GM18502 (cell line): ENCODE data around the gene SETD1B.
A peak's percentile ranks its signal among the peaks of the same experiment; 100 is the strongest.
"Not testable (repeated sequence)": the region's sequence is repeated elsewhere in the genome, so short reads cannot be mapped to it uniquely, and the experiment has no call there.

Experiments used
- ATAC-seq: cut with Tn5 transposase; IDR thresholded peaks from one replicate; pipeline ENCODE4 v1.9.1; 2021; ENCODE audit warnings: mild to moderate bottlenecking; ENCODE audit not compliant: unreplicated experiment, poor library complexity

The SETD1B gene

GRCh38 chr12:121803861-121804416, at the start of gene SETD1B:
Gene SETD1B, plus strand, starts transcription at chr12:121804009. Its CDS starts 729 bp downstream, at chr12:121804738.
- ATAC-seq: no peak

GRCh38 chr12:121754836-121755235, 49.0 kb upstream of the SETD1B start:
- ATAC-seq: no peak

- no peak for ATAC-seq
Measured at GRCh38 chr12:121755591-121755990, 48.2 kb upstream of the SETD1B start.

DNA sequence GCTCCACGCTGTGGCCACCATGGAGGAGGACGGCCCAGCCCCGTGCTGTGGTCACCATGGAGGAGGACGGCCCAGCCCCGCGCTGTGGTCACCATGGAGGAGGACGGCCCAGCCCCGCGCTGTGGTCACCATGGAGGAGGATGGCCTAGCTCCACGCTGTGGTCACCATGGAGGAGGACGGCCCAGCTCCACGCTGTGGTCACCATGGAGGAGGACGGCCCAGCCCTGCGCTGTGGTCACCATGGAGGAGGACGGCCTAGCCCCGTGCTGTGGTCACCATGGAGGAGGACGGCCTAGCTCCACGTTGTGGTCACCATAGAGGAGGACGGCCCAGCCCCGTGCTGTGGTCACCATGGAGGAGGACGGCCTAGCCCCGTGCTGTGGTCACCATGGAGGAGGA, 45.3 kb upstream of the SETD1B start:
- ATAC-seq: not testable (repeated sequence)

- ATAC-seq: no peak
Measured at GRCh38 chr12:121762269-121762668, 41.5 kb upstream of the SETD1B start.

GRCh38 chr12:121764808-121765207, 39.0 kb upstream of the SETD1B start:
- no peak for ATAC-seq

DNA sequence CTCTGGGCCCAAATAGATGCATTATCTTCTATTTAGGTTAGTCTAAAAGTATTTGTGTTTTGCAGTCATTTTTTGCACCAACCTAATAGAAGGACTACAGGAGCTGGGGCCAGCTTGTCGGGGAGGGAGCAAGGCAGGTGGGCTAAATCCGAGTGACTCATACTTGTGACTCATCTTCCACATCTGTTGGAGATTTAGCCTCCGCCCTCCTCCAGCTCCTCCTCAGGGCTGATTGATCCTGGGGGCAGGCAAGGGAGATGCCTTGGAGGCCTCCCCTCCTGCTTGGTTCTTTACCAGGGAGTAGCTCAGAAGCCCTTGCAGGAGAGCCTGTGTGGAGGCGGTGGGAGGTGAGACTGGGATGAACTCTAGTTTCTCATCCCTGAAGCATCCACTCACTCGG, 38.2 kb upstream of the SETD1B start:
- no peak for ATAC-seq

- no peak for ATAC-seq
Measured at GRCh38 chr12:121766290-121767039, 37.3 kb upstream of the SETD1B start.

GRCh38 chr12:121767525-121768016, 36.2 kb upstream of the SETD1B start:
- ATAC-seq: no peak

- ATAC-seq: no peak
Measured at GRCh38 chr12:121769297-121769830, 34.4 kb upstream of the SETD1B start.

- ATAC-seq: no peak
Measured at GRCh38 chr12:121769831-121770301, 33.9 kb upstream of the SETD1B start.

GRCh38 chr12:121770388-121770787, 33.4 kb upstream of the SETD1B start:
- no peak for ATAC-seq

GRCh38 chr12:121770813-121771625, 32.8 kb upstream of the SETD1B start:
- no peak for ATAC-seq

DNA sequence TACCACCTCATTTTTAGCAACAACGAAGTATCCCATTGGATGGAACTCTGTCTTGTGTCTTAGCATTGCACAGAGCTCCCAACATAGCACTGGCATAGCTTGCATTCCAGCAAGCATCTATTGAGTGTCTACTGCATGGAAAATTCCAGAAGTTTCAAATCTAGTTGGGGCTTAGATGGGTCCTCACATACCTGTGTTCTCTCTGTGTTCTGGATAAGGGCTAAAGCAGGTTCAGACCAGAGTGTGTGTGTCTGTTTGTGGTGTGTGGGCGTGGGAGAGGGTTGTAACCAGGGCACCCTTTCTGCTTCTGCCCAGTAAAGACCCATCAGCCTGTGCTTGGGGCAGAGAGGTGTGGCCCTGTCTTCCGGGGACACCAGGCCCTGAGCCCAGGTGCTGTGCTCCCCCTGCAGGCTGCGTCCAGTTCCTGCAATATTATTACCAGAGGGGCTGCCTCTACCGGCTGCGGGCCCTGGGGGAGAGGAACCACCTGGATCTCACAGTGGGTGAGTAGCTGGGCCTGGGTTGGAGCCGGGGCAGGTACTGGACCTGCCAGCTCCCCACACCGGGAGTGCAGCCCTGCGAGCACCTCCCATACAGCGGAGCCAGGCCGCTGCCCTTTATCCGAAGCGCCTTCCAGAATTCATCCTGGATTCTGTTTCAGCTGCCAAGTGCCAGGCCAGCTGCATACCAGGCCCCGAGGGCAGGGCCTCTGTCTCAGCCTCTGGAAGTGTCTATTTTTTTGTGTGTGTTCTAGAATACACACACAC, 30.6 kb upstream of the SETD1B start:
- peak; percentile 83 for ATAC-seq

DNA sequence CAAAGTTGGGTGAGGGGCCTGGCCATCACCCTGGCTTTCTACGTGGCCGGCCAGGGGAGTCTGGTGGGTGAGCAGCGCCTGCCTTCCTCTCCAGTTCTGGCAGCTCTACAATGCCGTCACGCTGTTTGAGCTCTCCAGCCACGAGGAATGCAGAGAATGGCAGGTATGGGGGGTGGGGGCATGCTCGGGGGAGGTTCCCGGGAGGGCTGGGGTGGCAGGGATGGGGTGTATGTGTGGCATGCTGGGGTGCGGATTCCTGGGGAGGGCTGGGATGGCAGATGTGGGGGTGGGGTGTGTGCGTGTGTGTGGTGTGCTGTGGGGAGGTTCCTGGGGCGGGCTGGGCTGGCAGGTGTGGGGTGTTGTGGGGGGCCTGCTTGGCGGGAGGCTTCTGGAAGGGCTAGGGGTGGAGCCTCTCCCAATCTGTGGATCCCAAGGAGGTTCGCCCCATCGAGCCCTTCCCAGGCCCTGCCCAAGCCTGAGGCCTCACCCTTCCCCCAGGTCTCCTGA, 28.8 kb upstream of the SETD1B start:
- no peak for ATAC-seq

DNA sequence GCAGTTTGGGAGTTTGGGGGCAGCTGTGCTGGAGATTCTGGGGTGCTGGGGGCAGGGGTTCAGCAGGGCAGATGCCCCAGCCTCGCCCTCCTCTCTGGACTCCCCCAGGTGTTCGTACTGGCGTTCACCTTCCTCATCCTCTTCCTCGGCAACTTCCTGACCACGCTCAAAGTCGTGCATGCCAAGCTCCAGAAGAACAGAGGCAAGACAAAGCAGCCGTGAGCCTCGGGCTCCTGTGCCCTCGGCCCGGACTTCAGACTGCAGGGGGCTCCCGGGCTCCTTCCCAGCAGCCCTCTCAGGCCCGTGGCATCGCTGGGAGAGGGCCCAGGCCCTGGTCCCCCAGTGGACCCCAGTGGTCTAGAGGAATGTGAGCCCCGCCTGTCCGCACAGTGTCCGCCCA, 28.3 kb upstream of the SETD1B start:
- no peak for ATAC-seq

DNA sequence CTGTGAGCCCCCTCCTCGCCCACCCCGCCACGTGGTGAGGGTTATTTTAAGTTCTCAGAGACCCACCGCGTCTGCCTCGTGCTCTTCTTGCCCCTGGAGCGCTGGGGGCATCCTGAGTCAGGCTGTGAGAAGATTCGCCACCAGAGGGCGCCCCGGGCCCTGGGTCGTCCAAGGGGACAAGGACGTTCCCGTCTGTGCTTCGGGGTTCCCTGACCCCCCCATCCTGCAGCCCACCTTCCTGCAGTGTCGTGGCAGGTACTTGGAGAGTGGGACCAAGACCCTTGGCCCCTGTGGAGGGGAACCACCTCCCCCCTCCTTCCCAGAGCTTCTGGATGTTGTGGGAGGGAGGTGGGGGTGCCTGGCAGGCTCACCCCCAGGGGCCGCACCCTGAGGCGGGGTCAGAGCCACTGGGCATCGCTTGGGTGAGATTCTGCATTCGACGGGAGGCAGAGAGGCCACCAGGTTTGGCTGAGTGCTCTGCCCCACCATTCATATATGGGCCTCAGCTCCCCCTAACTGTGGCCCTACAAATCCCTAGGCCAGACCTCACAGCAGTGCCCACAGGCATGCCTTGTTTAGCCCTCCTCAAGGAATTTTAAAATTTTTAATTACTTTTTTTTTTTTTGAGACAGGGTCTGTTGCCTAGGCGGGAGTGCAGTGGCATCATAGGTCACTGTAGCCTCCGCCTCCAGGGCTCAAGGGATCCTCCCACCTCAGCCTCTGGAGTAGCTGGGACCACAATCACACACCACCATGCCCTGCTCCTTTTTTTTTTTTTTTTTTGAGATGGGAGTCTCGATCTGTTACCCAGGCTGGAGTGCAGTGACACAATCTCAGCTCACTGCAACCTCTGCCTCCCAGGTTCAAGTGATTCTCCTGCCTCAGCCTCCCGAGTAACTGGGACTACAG, 27.4 kb upstream of the SETD1B start:
- ATAC-seq: no peak

DNA sequence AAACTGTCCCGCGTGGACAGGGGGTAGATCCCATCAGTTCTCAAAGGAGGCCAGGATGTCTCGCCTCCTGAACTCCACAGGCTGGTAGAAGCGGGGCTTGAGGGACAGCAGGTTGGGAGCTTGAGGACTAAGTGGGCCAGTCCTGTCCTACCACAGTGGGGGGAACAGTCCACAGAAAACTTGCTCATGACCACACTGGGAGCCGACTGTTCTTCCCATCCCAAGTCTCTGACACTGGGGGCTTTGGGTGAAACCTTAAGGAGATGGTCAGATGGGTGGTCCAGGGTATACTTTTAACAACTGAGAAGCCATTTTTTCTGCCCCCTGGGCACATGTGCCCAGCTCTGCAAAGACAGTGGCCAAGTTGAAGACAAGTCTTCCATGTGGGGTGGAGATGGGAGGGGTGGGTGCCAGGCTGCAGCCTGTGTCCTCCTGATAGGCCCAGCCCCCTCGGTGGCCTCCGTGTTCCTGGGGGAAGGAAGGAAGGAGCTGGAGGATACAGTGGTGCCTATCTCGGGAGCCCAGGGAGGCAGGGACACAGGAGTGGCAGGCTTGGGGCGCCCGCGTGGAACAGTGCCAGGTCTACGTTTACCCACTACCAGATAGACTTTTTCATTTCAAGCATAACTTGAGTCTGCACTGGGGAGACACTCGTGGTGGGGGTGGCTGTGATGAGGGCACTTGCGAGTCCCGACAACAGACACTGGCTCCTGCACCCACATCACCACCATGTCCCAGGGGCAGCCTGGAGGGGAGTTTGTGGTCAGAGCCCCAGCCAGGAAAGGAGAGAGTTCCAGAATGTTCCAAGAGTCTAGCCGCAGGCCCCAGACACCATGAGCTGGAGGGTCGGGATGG, 25.0 kb upstream of the SETD1B start:
- ATAC-seq: no peak
